OCI-LY1 (cell line): ENCODE data around the gene SPI1.

ENCODE experiments used
- EZH2 ChIP-seq: fragments of 200-600 bp; sonication (generic), shearing (Covaris generic); IDR thresholded peaks from 2 replicates; pipeline ENCODE4 v1.8.0; 2017; ENCODE audit warnings: borderline replicate concordance, mixed run types, mild to moderate bottlenecking, antibody characterized with exemption, low read length, moderate library complexity, mixed read lengths
- TF ChIP-seq, protein P1 (sequence below): fragments of 200-600 bp; sonication (generic), shearing (Covaris generic); IDR thresholded peaks from 2 replicates; pipeline ENCODE4 v1.5.1; 2017; ENCODE audit warnings: mild to moderate bottlenecking, antibody characterized with exemption, low read length, moderate library complexity, mixed read lengths

- TF ChIP-seq, protein P1, sequence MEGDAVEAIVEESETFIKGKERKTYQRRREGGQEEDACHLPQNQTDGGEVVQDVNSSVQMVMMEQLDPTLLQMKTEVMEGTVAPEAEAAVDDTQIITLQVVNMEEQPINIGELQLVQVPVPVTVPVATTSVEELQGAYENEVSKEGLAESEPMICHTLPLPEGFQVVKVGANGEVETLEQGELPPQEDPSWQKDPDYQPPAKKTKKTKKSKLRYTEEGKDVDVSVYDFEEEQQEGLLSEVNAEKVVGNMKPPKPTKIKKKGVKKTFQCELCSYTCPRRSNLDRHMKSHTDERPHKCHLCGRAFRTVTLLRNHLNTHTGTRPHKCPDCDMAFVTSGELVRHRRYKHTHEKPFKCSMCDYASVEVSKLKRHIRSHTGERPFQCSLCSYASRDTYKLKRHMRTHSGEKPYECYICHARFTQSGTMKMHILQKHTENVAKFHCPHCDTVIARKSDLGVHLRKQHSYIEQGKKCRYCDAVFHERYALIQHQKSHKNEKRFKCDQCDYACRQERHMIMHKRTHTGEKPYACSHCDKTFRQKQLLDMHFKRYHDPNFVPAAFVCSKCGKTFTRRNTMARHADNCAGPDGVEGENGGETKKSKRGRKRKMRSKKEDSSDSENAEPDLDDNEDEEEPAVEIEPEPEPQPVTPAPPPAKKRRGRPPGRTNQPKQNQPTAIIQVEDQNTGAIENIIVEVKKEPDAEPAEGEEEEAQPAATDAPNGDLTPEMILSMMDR, result no peak
- no peak for TF ChIP-seq EZH2
Observed at GRCh38 chr11:47375546-47376085, 2.7 kb downstream of the SPI1 start.
